Gastrocnemius medialis (tissue), 4 donors: ENCODE data around the gene ZNF335.

Experiments
- CTCF ChIP-seq, 5 experiments: fragments of 450-650 bp in 3 of 5; fragments of 200-600 bp in 2 of 5; sonication (generic) in 2 of 5; IDR thresholded peaks in 4 of 5; conservative IDR thresholded peaks in 1 of 5; 1 replicate in 4 of 5; 2 replicates in 1 of 5; pipeline ENCODE4 v1.5.1; 2016 to 2019; ENCODE audit warnings: antibody characterized with exemption in 5 of 5, mild to moderate bottlenecking in 3 of 5, moderate library complexity in 3 of 5
- POLR2A ChIP-seq, 2 donors: fragments of 450-650 bp; IDR thresholded peaks; one replicate each; pipeline ENCODE4 v1.6.1; 2017; ENCODE audit warnings: antibody characterized with exemption in 2 of 2, mild to moderate bottlenecking in 2 of 2, moderate library complexity in 2 of 2

GRCh38 chr20:45912344-45912682 lies 59.7 kb downstream of the ZNF335 start:
- no peak for TF ChIP-seq POLR2A (IDR thresholded peaks at IDR 0.05)
- no peak for TF ChIP-seq CTCF (IDR thresholded peaks at IDR 0.05 in 4 of 5, conservative IDR thresholded peaks at IDR 0.05 in 1 of 5)
